HL-60 (cell line): ENCODE data around the gene TPX2.

Source experiments
- DNase-seq, 2 experiments: peaks; one replicate each; pipeline ENCODE4 v3.0.0-alpha.2; 2010 to 2020; ENCODE audit warnings: low read depth in 1 of 2, low spot score in 1 of 2
- H3K27ac ChIP-seq: fragments of 250-450 bp; sonication (Bioruptor Pico); replicated peaks from 2 replicates; pipeline ENCODE4 v1.5.1; 2020; ENCODE audit warnings: mild to moderate bottlenecking, moderate library complexity
- H3K27me3 ChIP-seq: fragments of 250-450 bp; sonication (Bioruptor Pico); 2 replicates; pipeline ENCODE4 v1.5.1; 2021; ENCODE audit warnings: mild to moderate bottlenecking, moderate library complexity; ENCODE audit not compliant: insufficient read depth, poor library complexity, severe bottlenecking
- H3K4me3 ChIP-seq: replicated peaks from 2 replicates; pipeline ENCODE4 v1.5.1; 2011; ENCODE audit warnings: mild to moderate bottlenecking, control low read depth, low read length; ENCODE audit not compliant: insufficient read depth
- GABPA ChIP-seq: IDR thresholded peaks from 2 replicates; pipeline ENCODE4 v1.6.1; 2012; ENCODE audit warnings: low read depth
- POLR2AphosphoS5 ChIP-seq: IDR thresholded peaks from 2 replicates; pipeline ENCODE4 v1.6.1; 2012; ENCODE audit warnings: low read depth
- SPI1 ChIP-seq: IDR thresholded peaks from 2 replicates; pipeline ENCODE4 v1.6.1; 2012; ENCODE audit warnings: low read depth, mild to moderate bottlenecking, borderline replicate concordance
- TF ChIP-seq, protein P1 (sequence below): IDR thresholded peaks from one replicate; pipeline ENCODE4 v1.5.1; 2011; ENCODE audit warnings: low read length, control low read depth, inconsistent platforms; ENCODE audit not compliant: insufficient read depth
- TF ChIP-seq, protein P2 (sequence below): IDR thresholded peaks from 2 replicates; pipeline ENCODE4 v1.6.1; 2012; ENCODE audit warnings: low read depth; ENCODE audit not compliant: insufficient replicate concordance

Gene TPX2

DNA sequence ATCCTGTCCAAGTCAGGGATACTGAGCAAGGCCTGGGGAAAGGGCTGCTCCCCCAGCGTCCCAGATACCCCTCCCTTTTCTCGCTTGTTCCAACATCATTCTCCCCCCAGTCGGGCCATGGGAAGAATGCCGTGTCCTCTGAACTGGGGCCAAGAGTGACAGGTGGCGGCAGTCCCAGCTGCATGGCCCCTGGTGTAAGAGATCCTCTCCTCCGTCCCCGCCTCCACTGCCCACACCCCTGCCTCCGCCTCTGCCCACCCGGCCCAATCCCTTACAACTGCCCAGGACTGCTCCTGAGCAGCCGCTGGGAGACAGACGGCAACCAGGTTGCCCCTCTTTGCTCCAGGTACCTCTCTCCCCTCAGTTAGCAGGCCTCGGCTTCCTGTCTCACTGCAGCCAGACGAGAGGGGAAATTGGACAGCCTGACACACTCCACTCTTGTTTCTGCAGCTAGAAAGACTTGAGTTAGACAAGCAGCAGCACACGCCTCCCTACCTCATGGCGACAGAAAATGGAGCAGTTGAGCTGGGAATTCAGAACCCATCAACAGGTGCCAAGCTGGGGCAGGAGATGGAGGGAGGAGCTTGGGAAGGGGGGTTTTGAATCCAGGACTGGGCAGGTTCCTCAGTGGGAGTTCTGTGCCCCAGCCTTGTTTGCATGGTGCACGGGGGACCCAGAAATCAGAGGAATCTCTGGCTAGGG lies 80.1 kb downstream of the TPX2 start, which contains the start of gene MYLK2:
Gene MYLK2, plus strand, starts transcription at position 274 of the 702 bp plus-strand sequence. Its CDS starts 225 bp downstream, at position 499.
- TF ChIP-seq GABPA (no peak), SPI1 (no peak)
- TF ChIP-seq, protein P1, sequence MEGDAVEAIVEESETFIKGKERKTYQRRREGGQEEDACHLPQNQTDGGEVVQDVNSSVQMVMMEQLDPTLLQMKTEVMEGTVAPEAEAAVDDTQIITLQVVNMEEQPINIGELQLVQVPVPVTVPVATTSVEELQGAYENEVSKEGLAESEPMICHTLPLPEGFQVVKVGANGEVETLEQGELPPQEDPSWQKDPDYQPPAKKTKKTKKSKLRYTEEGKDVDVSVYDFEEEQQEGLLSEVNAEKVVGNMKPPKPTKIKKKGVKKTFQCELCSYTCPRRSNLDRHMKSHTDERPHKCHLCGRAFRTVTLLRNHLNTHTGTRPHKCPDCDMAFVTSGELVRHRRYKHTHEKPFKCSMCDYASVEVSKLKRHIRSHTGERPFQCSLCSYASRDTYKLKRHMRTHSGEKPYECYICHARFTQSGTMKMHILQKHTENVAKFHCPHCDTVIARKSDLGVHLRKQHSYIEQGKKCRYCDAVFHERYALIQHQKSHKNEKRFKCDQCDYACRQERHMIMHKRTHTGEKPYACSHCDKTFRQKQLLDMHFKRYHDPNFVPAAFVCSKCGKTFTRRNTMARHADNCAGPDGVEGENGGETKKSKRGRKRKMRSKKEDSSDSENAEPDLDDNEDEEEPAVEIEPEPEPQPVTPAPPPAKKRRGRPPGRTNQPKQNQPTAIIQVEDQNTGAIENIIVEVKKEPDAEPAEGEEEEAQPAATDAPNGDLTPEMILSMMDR = no peak
- TF ChIP-seq, protein P2, sequence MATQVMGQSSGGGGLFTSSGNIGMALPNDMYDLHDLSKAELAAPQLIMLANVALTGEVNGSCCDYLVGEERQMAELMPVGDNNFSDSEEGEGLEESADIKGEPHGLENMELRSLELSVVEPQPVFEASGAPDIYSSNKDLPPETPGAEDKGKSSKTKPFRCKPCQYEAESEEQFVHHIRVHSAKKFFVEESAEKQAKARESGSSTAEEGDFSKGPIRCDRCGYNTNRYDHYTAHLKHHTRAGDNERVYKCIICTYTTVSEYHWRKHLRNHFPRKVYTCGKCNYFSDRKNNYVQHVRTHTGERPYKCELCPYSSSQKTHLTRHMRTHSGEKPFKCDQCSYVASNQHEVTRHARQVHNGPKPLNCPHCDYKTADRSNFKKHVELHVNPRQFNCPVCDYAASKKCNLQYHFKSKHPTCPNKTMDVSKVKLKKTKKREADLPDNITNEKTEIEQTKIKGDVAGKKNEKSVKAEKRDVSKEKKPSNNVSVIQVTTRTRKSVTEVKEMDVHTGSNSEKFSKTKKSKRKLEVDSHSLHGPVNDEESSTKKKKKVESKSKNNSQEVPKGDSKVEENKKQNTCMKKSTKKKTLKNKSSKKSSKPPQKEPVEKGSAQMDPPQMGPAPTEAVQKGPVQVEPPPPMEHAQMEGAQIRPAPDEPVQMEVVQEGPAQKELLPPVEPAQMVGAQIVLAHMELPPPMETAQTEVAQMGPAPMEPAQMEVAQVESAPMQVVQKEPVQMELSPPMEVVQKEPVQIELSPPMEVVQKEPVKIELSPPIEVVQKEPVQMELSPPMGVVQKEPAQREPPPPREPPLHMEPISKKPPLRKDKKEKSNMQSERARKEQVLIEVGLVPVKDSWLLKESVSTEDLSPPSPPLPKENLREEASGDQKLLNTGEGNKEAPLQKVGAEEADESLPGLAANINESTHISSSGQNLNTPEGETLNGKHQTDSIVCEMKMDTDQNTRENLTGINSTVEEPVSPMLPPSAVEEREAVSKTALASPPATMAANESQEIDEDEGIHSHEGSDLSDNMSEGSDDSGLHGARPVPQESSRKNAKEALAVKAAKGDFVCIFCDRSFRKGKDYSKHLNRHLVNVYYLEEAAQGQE = no peak
- Histone ChIP-seq H3K27ac (no peak within 1 kb of the TSS), H3K27me3 (no peaks in the 10 kb centered on the region), H3K4me3 (no peak within 1 kb of the TSS)
- DNase-seq = no peak

DNA sequence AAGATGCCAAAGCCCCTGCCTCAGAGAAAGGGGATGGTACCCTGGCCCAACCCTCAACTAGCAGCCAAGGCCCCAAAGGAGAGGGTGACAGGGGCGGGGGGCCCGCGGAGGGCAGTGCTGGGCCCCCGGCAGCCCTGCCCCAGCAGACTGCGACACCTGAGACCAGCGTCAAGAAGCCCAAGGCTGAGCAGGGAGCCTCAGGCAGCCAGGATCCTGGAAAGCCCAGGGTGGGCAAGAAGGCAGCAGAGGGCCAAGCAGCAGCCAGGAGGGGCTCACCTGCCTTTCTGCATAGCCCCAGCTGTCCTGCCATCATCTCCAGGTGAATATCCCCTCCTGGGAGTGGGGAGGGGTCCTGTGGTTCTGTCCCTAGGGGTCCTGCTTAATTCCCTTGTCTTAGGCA lies 81.1 kb downstream of the TPX2 start:
- H3K4me3 ChIP-seq = no peak overlapping the region
- H3K27ac ChIP-seq = no peak overlapping the region
- no peak for DNase-seq

DNA sequence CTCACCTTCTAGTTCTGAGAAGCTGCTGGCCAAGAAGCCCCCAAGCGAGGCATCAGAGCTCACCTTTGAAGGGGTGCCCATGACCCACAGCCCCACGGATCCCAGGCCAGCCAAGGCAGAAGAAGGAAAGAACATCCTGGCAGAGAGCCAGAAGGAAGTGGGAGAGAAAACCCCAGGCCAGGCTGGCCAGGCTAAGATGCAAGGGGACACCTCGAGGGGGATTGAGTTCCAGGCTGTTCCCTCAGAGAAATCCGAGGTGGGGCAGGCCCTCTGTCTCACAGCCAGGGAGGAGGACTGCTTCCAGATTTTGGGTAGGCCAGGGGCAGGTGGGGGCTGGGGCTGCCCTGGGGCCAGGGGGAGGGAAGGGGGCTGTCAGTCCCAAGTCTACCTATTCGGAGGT lies 82.3 kb downstream of the TPX2 start:
- Histone ChIP-seq H3K27me3 (no peaks in the 10 kb centered on the region), H3K27ac (no peak overlapping the region), H3K4me3 (no peak overlapping the region)
- TF ChIP-seq SPI1 (no peak), POLR2AphosphoS5 (no peak), GABPA (no peak)
- TF ChIP-seq, protein P1 = no peak
- TF ChIP-seq, protein P2 = no peak
- DNase-seq = no peak

More for the DNA sequence above, 81.1 kb downstream of the TPX2 start:
- no peaks in the 10 kb centered on the region for H3K27me3 ChIP-seq
- TF ChIP-seq, protein P2 = no peak
- no peak for TF ChIP-seq GABPA
- TF ChIP-seq SPI1 = no peak
- TF ChIP-seq, protein P1 = no peak
- no peak for TF ChIP-seq POLR2AphosphoS5
